IMR-90 (cell line): ENCODE measurements around the gene LIMK2. TPM values are rescaled to one million over a fixed set of nuclear protein-coding genes. Genes with fewer than 3 reads are reported as not detected.

Experiments
- ATAC-seq: fragments of 200-7000 bp; cut with Tn5 transposase; 2 replicates; pipeline ENCODE4 v1.9.1; 2020; ENCODE audit warnings: low read depth, mild to moderate bottlenecking, moderate library complexity
- BruUV-seq: library from RNA; stranded (reverse); fragments of 400-500 nt; replicated peaks from 2 replicates; lab custom pipeline; 2021; lab: Mats Ljungman, UMichigan
- CTCF ChIA-PET: fragments of 300-600 bp; formaldehyde crosslinking; extraction: SDS; loops from one replicate; lab custom pipeline; 2021; ENCODE audit warnings: antibody characterized with exemption; lab: Yijun Ruan, JAX
- POLR2A ChIA-PET: fragments of 300-600 bp; sonication (Branson Sonifier 250); formaldehyde crosslinking; loops from one replicate; lab custom pipeline; 2022; ENCODE audit warnings: antibody characterized with exemption; ENCODE audit not compliant: unreplicated experiment; lab: Charles Lee
- DNase-seq: peaks from one replicate; pipeline ENCODE4 v3.0.0; 2013
- H2AFZ ChIP-seq: replicated peaks from 2 replicates; pipeline ENCODE3; 2013; ENCODE audit warnings: low read length, mild to moderate bottlenecking; ENCODE audit not compliant: poor library complexity
- H2AK5ac ChIP-seq: 2 replicates; pipeline ENCODE4 v1.6.1; 2013; ENCODE audit warnings: low read depth, low read length, inconsistent platforms
- H2AK9ac ChIP-seq: replicated peaks from 2 replicates; pipeline ENCODE3; 2013; ENCODE audit warnings: mild to moderate bottlenecking, low read depth, low read length, moderate library complexity; ENCODE audit not compliant: poor library complexity
- H2BK120ac ChIP-seq: 2 replicates; pipeline ENCODE4 v1.6.1; 2013; ENCODE audit warnings: low read depth, low read length, inconsistent platforms
- H2BK15ac ChIP-seq: 3 replicates; pipeline ENCODE4 v1.6.1; 2013; ENCODE audit warnings: low read depth, low read length, inconsistent platforms
- H2BK20ac ChIP-seq: 2 replicates; pipeline ENCODE4 v1.6.1; 2013; ENCODE audit warnings: low read depth, mild to moderate bottlenecking, inconsistent platforms, low read length, moderate library complexity
- H2BK5ac ChIP-seq: 2 replicates; pipeline ENCODE4 v1.6.1; 2013; ENCODE audit warnings: mild to moderate bottlenecking, low read depth, low read length, inconsistent platforms; ENCODE audit not compliant: poor library complexity, severe bottlenecking
- H3K14ac ChIP-seq: replicated peaks from 2 replicates; pipeline ENCODE4 v1.6.1; 2013; ENCODE audit warnings: low read depth, low read length, inconsistent platforms
- H3K18ac ChIP-seq: 2 replicates; pipeline ENCODE4 v1.6.1; 2013; ENCODE audit warnings: low read depth, low read length, control low read depth
- H3K23ac ChIP-seq: 2 replicates; pipeline ENCODE4 v1.6.1; 2013; ENCODE audit warnings: low read depth, low read length, inconsistent platforms
- H3K27ac ChIP-seq: 2 replicates; pipeline ENCODE4 v1.5.1; 2013; ENCODE audit warnings: mild to moderate bottlenecking, control low read depth, low read length; ENCODE audit not compliant: insufficient read depth
- H3K27me3 ChIP-seq: 2 replicates; pipeline ENCODE4 v1.6.1; 2013; ENCODE audit warnings: low read length; ENCODE audit not compliant: control insufficient read depth, insufficient read depth
- H3K36me3 ChIP-seq: 2 replicates; pipeline ENCODE4 v1.6.1; 2013; ENCODE audit warnings: low read length, mixed read lengths; ENCODE audit not compliant: control insufficient read depth, insufficient read depth
- H3K4ac ChIP-seq: 2 replicates; pipeline ENCODE4 v1.6.1; 2013; ENCODE audit warnings: low read depth, low read length, inconsistent platforms
- H3K4me1 ChIP-seq: 2 replicates; pipeline ENCODE4 v1.6.1; 2013; ENCODE audit warnings: low read length, mixed read lengths; ENCODE audit not compliant: control insufficient read depth, insufficient read depth
- H3K4me2 ChIP-seq: 2 replicates; pipeline ENCODE4 v1.6.1; 2013; ENCODE audit warnings: low read depth, mild to moderate bottlenecking, control low read depth, low read length, moderate library complexity
- H3K4me3 ChIP-seq: 2 replicates; pipeline ENCODE4 v1.5.1; 2013; ENCODE audit warnings: low read depth, mild to moderate bottlenecking, control low read depth, low read length, moderate library complexity; ENCODE audit not compliant: insufficient read depth
- H3K56ac ChIP-seq: 2 replicates; pipeline ENCODE4 v1.6.1; 2013; ENCODE audit warnings: low read length, inconsistent platforms; ENCODE audit not compliant: insufficient read depth; ENCODE audit errors: extremely low read depth
- H3K79me1 ChIP-seq, 2 experiments: 2 replicates each; pipeline ENCODE4 v1.6.1; 2013; ENCODE audit warnings: low read length in 2 of 2, inconsistent platforms in 1 of 2, low read depth in 1 of 2
- H3K9ac ChIP-seq: 2 replicates; pipeline ENCODE4 v1.6.1; 2013; ENCODE audit warnings: low read depth, low read length, control low read depth
- H3K9me1 ChIP-seq: 2 replicates; pipeline ENCODE4 v1.6.1; 2013; ENCODE audit warnings: low read length, inconsistent platforms; ENCODE audit not compliant: insufficient read depth
- H3K9me3 ChIP-seq: 2 replicates; pipeline ENCODE4 v1.6.1; 2013; ENCODE audit warnings: low read length; ENCODE audit not compliant: control insufficient read depth, insufficient read depth
- H4K20me1 ChIP-seq: 2 replicates; pipeline ENCODE4 v1.6.1; 2013; ENCODE audit warnings: low read length, inconsistent platforms; ENCODE audit not compliant: insufficient read depth
- H4K5ac ChIP-seq: 2 replicates; pipeline ENCODE4 v1.6.1; 2013; ENCODE audit warnings: mild to moderate bottlenecking, low read depth, low read length, control low read depth
- H4K8ac ChIP-seq, 2 experiments: 2 replicates each; pipeline ENCODE4 v1.6.1; 2013; ENCODE audit warnings: low read depth in 2 of 2, low read length in 2 of 2, control low read depth in 1 of 2, inconsistent platforms in 1 of 2
- H4K91ac ChIP-seq: 2 replicates; pipeline ENCODE4 v1.6.1; 2013; ENCODE audit warnings: low read depth, low read length, inconsistent platforms; ENCODE audit not compliant: insufficient read depth
- BHLHE40 ChIP-seq: fragments of 150-350 bp; IDR thresholded peaks from 2 replicates; pipeline ENCODE4 v1.6.1; 2016; ENCODE audit warnings: mild to moderate bottlenecking, low read depth, low read length
- CEBPB ChIP-seq: IDR thresholded peaks from 2 replicates; pipeline ENCODE4 v1.6.1; 2012; ENCODE audit warnings: low read depth, low read length, improper control_type of control experiment
- CHD1 ChIP-seq: IDR thresholded peaks from 2 replicates; pipeline ENCODE4 v1.6.1; 2012; ENCODE audit warnings: low read depth, low read length, improper control_type of control experiment
- MAFK ChIP-seq: IDR thresholded peaks from 2 replicates; pipeline ENCODE4 v1.6.1; 2012; ENCODE audit warnings: low read depth, low read length, improper control_type of control experiment
- MAZ ChIP-seq: IDR thresholded peaks from 2 replicates; pipeline ENCODE4 v1.6.1; 2012; ENCODE audit warnings: low read depth, mild to moderate bottlenecking, low read length, improper control_type of control experiment, moderate library complexity, borderline replicate concordance
- POLR2A ChIP-seq: IDR thresholded peaks from 2 replicates; pipeline ENCODE4 v1.6.1; 2012; ENCODE audit warnings: mild to moderate bottlenecking, low read depth, low read length
- RAD21 ChIP-seq: IDR thresholded peaks from 2 replicates; pipeline ENCODE4 v1.6.1; 2012; ENCODE audit warnings: low read length, improper control_type of control experiment
- RCOR1 ChIP-seq: IDR thresholded peaks from 2 replicates; pipeline ENCODE4 v1.6.1; 2012; ENCODE audit warnings: mild to moderate bottlenecking, low read length, improper control_type of control experiment; ENCODE audit not compliant: insufficient replicate concordance
- WGBS, 2 experiments: methylation state at CpG; one replicate each; pipeline versions ENCODE4 v1.1.5 to v1.1.7; 2013; ENCODE audit warnings: missing lambda C conversion rate in 2 of 2; ENCODE audit not compliant: insufficient read length in 1 of 2; ENCODE audit errors: extremely low coverage in 2 of 2; 5-methylcytosine and 5-hydroxymethylcytosine counted together
- dilution Hi-C: fragments of 300-500 bp; cut with HindIII; formaldehyde crosslinking; loops from one replicate; pipeline ENCODE4 v1.14.3; 2018; ENCODE audit warnings: low sequenced_read_pairs; ENCODE audit not compliant: unreplicated experiment
- in situ Hi-C: fragments of 300-500 bp; cut with MboI; formaldehyde crosslinking; loops from 3 replicates; pipeline ENCODE4 v1.14.3; 2019; ENCODE audit warnings: low sequenced_read_pairs, inconsistent platforms, mixed read lengths
- intact Hi-C: fragments of 100-400 bp; cut with micrococcal nuclease; formaldehyde crosslinking; loops from 2 replicates; pipeline ENCODE4 v1.10.0; 2022
- polyA plus RNA-seq, 3 experiments: library from polyadenylated mRNA; depleted of rRNA; stranded (reverse); fragments of >200 nt; gene quantifications; 2 replicates each; pipeline ENCODE4 v1.2.3, GENCODE V29; 2012; ENCODE audit warnings: low replicate concordance in 1 of 3
- total RNA-seq: library from RNA; depleted of rRNA; stranded (reverse); fragments of >200 nt; gene quantifications from 2 replicates; pipeline ENCODE4 v1.2.3, GENCODE V29; 2012
- TF ChIP-seq, protein P1 (sequence below): fragments of 150-350 bp; IDR thresholded peaks from 2 replicates; pipeline ENCODE4 v1.6.1; 2016; ENCODE audit warnings: low read depth, mild to moderate bottlenecking, low read length, moderate library complexity, borderline replicate concordance
- TF ChIP-seq, protein P2 (sequence below): fragments of 150-350 bp; IDR thresholded peaks from 2 replicates; pipeline ENCODE4 v1.6.1; 2017; ENCODE audit warnings: mild to moderate bottlenecking, antibody characterized with exemption, low read length, low read depth
- TF ChIP-seq, protein P3 (sequence below): conservative IDR thresholded peaks from 2 replicates; pipeline ENCODE4 v1.5.1; 2012; ENCODE audit warnings: mild to moderate bottlenecking, low read depth, low read length, improper control_type of control experiment

LIMK2 gene
- total and polyA plus RNA-seq, 2 of the 4 experiments (the other 2 are of a cell fraction), result 14.5 to 31.9 TPM

DNA sequence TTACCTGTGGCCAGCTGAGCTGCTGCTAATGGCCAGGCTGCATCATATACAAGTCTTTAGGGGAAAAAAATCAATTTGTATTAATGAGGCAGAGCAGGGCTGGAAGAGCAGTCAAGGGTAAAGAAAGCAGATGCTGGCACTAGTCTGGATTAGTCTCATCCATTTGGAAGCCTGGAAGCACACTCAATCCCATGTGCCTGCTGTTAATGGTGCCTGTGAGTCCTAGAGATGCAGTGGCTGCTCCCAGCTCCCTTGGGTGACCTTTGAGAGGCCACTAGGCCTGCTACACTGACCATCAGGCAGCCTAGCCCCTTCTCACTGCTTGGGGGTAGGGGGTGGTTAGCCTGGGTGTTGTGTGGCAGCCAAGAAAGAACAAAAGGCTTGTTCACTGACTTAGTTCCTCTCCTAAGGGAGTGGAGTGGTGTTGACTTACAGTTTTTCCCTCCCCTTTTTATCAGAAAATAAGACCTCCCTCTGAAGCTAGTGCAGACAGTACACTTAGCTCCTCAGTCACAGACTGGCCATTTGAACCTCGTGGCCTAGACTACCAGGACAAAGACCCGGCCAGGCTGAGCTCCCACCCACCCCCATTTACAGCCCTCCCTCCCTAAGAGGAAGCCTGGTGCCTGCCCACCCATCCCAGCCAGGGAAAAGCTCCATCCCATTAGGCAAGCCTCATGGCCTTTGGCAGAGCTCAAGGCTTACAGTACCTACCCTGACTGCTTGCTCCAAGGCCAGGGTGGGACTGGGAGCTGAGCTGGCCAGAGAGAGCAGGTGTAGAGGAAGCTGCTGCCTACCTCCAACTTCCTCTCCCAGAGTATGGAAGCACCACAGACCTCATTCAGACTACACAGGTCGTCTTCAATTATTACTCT lies 72.4 kb downstream of the LIMK2 start:
- ATAC-seq (no peak), DNase-seq (no peak)
- WGBS, 2 experiments, result no CpG with 5 or more reads among the region's 3 CpGs

More for the DNA sequence above, 72.4 kb downstream of the LIMK2 start:
- H3K27ac ChIP-seq, result no peak overlapping the region
- no peak overlapping the region for H2BK15ac ChIP-seq
- H2BK5ac ChIP-seq, result no peak overlapping the region
- ChIA-PET POLR2A (interaction anchor here (1.1 kb wide), 1 partner anchor 202 kb away, joined by 3 read pairs; no protein-coding TSS in a partner anchor), CTCF (no interaction called here)
- H2BK120ac ChIP-seq, result no peak overlapping the region
- H4K5ac ChIP-seq, result no peak overlapping the region
- H2AK9ac ChIP-seq, result peak overlapping the region; percentile 44
- H3K23ac ChIP-seq, result no peak overlapping the region
- no peak overlapping the region for H3K56ac ChIP-seq
- no peak overlapping the region for H2AK5ac ChIP-seq
- no peak overlapping the region for H3K4ac ChIP-seq
- dilution Hi-C loops (no loop called here), intact Hi-C loops (no loop called here), in situ Hi-C loops (loop anchor here (10.0 kb wide), 1 partner anchor 60 kb away; the partner anchor contains the start of gene PATZ1)
- H4K91ac ChIP-seq, result no peak overlapping the region
- no peak overlapping the region for H3K18ac ChIP-seq
- H3K79me1 ChIP-seq, result peaks cover 7 to 9% of the 10 kb centered on the region in 2 experiments
- H3K4me2 ChIP-seq, result no peak overlapping the region
- no peak overlapping the region for H2AFZ ChIP-seq
- H3K36me3 ChIP-seq, result peaks cover 57% of the 10 kb centered on the region
- H3K4me3 ChIP-seq, result no peak overlapping the region
- no peak overlapping the region for H2BK20ac ChIP-seq
- no peak overlapping the region for H4K8ac ChIP-seq
- H3K27me3 ChIP-seq, result no peaks in the 10 kb centered on the region
- H3K4me1 ChIP-seq, result no peaks in the 10 kb centered on the region
- no TSS peak for BruUV-seq
- H3K9me3 ChIP-seq, result no peaks in the 10 kb centered on the region
- TF ChIP-seq, protein P1, sequence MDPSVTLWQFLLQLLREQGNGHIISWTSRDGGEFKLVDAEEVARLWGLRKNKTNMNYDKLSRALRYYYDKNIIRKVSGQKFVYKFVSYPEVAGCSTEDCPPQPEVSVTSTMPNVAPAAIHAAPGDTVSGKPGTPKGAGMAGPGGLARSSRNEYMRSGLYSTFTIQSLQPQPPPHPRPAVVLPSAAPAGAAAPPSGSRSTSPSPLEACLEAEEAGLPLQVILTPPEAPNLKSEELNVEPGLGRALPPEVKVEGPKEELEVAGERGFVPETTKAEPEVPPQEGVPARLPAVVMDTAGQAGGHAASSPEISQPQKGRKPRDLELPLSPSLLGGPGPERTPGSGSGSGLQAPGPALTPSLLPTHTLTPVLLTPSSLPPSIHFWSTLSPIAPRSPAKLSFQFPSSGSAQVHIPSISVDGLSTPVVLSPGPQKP, result no peak
- TF ChIP-seq MAFK (no peak), CHD1 (no peak), RCOR1 (no peak), BHLHE40 (no peak), RAD21 (no peak), POLR2A (no peak), CEBPB (no peak), MAZ (no peak)
- TF ChIP-seq, protein P2, sequence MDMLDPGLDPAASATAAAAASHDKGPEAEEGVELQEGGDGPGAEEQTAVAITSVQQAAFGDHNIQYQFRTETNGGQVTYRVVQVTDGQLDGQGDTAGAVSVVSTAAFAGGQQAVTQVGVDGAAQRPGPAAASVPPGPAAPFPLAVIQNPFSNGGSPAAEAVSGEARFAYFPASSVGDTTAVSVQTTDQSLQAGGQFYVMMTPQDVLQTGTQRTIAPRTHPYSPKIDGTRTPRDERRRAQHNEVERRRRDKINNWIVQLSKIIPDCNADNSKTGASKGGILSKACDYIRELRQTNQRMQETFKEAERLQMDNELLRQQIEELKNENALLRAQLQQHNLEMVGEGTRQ, result no peak
- TF ChIP-seq, protein P3, sequence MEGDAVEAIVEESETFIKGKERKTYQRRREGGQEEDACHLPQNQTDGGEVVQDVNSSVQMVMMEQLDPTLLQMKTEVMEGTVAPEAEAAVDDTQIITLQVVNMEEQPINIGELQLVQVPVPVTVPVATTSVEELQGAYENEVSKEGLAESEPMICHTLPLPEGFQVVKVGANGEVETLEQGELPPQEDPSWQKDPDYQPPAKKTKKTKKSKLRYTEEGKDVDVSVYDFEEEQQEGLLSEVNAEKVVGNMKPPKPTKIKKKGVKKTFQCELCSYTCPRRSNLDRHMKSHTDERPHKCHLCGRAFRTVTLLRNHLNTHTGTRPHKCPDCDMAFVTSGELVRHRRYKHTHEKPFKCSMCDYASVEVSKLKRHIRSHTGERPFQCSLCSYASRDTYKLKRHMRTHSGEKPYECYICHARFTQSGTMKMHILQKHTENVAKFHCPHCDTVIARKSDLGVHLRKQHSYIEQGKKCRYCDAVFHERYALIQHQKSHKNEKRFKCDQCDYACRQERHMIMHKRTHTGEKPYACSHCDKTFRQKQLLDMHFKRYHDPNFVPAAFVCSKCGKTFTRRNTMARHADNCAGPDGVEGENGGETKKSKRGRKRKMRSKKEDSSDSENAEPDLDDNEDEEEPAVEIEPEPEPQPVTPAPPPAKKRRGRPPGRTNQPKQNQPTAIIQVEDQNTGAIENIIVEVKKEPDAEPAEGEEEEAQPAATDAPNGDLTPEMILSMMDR, result no peak
- peaks cover 4% of the 10 kb centered on the region; the same call in 1 of the 2 replicates for H4K20me1 ChIP-seq
- 0 out of 2 replicates have a peak, but pooled peaks cover 4% of the 10 kb centered on the region for H3K9me1 ChIP-seq
- H3K14ac ChIP-seq, result no peak overlapping the region
- H3K9ac ChIP-seq, result no peak overlapping the region
